GM19035 (cell line): Measurements from ENCODE around the gene WDR7.
A peak's percentile ranks its signal among the peaks of the same experiment; 100 is the strongest.

Experiments
- ATAC-seq: cut with Tn5 transposase; IDR thresholded peaks from one replicate; pipeline ENCODE4 v1.9.1; 2021; ENCODE audit not compliant: unreplicated experiment

WDR7 gene

DNA sequence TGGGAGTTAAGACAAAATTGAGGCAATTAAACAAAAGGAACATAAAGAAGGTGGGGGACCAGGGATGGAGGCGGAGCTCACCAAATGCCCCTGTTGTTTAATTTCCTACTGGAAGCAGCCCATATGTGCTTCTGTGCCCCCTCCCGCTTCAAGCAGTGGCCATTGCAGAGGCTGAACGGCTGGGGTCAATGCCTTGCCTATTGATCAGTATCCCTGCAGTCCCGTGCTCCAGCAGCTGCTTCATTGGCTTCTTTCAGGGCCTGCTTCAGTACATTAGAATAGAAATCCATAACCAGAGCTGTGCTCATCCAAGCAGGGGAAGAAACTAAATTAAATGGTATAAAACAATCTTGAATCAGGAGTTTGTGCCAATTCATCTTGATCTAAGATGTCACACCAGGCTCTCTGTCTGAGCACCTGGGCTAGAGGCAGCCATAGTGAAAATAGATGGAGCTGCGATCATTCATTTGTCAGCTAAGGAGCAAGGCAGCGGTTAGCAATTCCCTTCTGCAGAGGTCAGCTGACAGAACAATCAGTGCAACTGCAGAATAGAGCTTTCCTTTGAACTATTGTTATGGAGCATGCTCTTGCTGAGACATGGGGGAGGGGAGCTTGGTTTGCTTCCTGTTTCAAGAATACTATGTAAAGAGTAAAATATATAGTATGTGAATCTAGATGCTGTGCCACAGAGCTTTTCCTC is 222.4 kb downstream of the WDR7 start:
- ATAC-seq: no peak

- ATAC-seq: no peak
Observed at GRCh38 chr18:56878711-56879110, 227.6 kb downstream of the WDR7 start.

GRCh38 chr18:56884511-56884910 is 233.4 kb downstream of the WDR7 start:
- ATAC-seq: no peak

GRCh38 chr18:56888978-56889377 is 237.8 kb downstream of the WDR7 start:
- no peak for ATAC-seq

GRCh38 chr18:56889621-56890020 is 238.5 kb downstream of the WDR7 start:
- no peak for ATAC-seq

- no peak for ATAC-seq
Observed at GRCh38 chr18:56890632-56891031, 239.5 kb downstream of the WDR7 start.

DNA sequence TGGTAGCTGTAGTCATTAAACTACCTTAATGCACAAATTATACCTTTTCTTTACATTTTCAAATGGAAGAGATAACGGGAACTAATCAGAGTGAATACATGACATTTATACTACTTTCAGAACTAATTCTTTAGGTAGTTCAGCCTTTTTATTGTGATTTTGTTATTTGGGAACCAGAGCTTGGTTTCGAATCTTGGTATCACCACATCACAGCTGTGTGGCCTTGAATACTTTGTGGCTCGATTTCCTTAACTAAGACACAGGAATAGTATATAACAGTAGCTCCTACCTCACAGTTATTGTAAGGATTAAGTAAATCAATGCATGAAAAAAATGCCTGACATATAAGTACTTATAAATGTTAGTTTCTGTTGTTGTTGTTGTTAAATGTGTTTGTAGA is 240.0 kb downstream of the WDR7 start:
- ATAC-seq: no peak

GRCh38 chr18:56891870-56892269 is 240.7 kb downstream of the WDR7 start:
- no peak for ATAC-seq

DNA sequence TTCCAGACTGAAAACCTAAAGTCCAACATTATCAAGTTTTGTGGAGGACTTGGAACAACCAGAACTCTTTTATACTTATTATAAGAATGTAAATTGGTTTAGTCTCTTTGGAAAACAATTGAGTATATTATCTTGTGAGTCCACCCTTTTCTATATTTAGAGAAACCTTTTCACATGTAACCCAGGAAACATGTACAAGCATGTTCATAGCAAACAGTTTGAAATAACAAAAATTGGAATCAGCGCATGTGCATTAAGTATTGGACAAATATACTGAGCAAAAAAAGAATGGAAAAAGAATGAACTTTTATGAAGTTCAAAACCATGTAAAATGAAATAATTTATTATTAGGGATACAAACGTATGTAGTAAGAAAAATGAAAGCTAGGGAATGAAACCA is 246.0 kb downstream of the WDR7 start:
- no peak for ATAC-seq

- no peak for ATAC-seq
Observed at GRCh38 chr18:56899660-56900059, 248.5 kb downstream of the WDR7 start.

- ATAC-seq: no peak
Observed at GRCh38 chr18:56900195-56901094, 249.3 kb downstream of the WDR7 start.

DNA sequence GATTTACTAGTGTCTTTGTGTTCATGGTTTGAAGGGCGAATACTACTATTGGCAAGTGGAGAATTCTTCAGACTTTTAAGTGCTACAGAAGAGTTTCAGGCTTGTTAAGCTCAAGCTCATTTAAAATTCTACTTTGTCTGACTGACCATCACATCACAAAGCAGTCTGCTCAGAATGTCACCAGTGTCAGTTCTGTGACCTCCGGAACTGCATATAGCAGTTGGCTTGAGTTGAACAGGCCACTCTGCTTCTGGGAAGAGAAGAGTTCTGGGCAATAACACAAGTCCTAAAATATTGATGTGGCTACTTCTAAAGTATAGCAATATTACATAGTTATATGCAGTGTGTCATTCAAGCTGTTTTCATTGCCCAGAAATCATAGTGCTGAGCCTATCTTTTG is 250.8 kb downstream of the WDR7 start:
- ATAC-seq: no peak

DNA sequence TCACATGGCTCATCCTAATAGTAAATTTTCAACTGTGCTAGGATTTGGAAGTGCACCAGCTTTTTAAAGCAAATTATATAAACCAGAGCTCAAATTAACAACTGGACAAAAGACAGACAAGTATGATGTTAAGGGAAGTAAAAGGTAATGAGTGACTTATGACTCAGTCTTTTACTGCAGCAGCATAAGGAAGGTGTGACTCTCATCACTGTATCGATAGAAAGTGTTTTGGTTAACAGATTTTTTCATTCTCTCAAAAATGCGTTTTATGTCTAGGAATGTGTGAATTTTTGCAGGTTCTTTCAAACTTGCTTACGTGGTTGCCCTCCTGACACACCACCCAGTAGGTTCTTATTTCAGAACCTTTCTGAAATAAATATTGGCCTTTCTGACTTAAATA is 251.5 kb downstream of the WDR7 start:
- no peak for ATAC-seq

DNA sequence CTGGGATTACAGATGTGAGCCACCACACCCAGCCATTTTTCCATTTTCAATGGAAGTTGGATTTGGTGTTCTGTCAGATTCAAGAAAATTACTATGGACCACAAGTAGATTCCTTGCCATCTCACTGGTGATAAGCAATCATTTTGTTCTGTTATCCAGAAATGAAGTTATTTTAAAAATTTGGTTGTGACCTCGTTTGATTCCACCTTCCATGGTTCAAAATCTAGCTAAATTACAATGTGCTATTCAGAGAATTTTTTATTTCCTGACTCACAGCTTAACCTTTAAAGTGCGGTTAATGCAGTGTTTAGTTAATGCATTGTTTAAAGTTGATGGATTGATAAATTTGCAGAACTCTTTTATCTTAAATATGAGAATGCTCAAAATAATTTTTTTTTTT is 252.5 kb downstream of the WDR7 start:
- ATAC-seq: no peak

- ATAC-seq: no peak
Observed at GRCh38 chr18:56907771-56908170, 256.6 kb downstream of the WDR7 start.

GRCh38 chr18:56910237-56910636 is 259.1 kb downstream of the WDR7 start:
- no peak for ATAC-seq

GRCh38 chr18:56910967-56911366 is 259.8 kb downstream of the WDR7 start:
- ATAC-seq: no peak

- no peak for ATAC-seq
Observed at GRCh38 chr18:56913941-56914340, 262.8 kb downstream of the WDR7 start.

- no peak for ATAC-seq
Observed at GRCh38 chr18:56919190-56919589, 268.0 kb downstream of the WDR7 start.

- ATAC-seq: peak; percentile 95
Observed at GRCh38 chr18:56921896-56922480, 270.8 kb downstream of the WDR7 start.

DNA sequence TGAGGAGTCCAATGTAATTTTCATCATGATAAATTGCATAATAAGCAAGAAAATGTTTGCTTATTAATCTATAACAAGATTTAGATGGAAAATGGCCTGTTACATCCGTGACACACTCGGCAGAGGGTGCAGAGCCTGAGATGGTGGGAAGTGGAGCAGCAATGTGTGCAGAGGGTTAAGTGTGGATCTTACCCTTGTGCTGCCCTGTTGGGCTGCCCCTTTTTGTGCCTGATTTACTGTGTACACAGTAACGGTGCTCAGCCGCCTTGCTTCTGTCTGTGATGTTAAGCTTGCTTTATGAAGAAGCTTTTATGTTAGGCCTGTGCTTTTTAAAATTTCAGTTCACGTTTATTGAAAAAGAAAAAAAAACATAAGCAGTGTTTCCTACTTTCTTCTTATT is 275.6 kb downstream of the WDR7 start:
- no peak for ATAC-seq

- no peak for ATAC-seq
Observed at GRCh38 chr18:56927786-56928185, 276.6 kb downstream of the WDR7 start.
